ENCODE results near the gene NTSR1. TPM values are rescaled to one million over a fixed set of nuclear protein-coding genes. Genes with fewer than 3 reads are reported as not detected.

The NTSR1 gene
- total and polyA plus RNA-seq, 11 donors = 0.01 to 0.32 (median 0.07) TPM; not detected in 7

- DNase-seq (no peak), ATAC-seq (peak; percentile 29 to 71 (median 38))
- Histone ChIP-seq H3K36me3 (peaks cover 0 to 47% (median 30%) of the 10 kb centered on the region in 9 donors), H3K4me1 (peaks cover 2 to 63% (median 36%) of the 10 kb centered on the region in 12 donors), H3K9me3 (no peaks in the 10 kb centered on the region), H3K4me3 (no peak overlapping the region), H3K27me3 (no peaks in the 10 kb centered on the region), H3K27ac (peak overlapping the region in 9 of 12 donors; percentile 14 to 68 (median 46))
- no peak for TF ChIP-seq POLR2A (IDR thresholded peaks at IDR 0.05)
- no peak for TF ChIP-seq CTCF (IDR thresholded peaks at IDR 0.05)
- 67 to 79% (median 74%) methylated on average over 16 to 22 of the region's 22 CpGs for WGBS, 4 donors
- intact Hi-C loops (cut with DNase I) = loop anchor here in 1 of 10 donors (10.0 kb wide), 1 partner anchor 497 kb away; the partner anchor contains the start of gene ADRM1
Observed at GRCh38 chr20:62802026-62802712, 93.5 kb downstream of the NTSR1 start.

- WGBS, 4 donors = 21 to 42% (median 29%) methylated on average over 14 to 25 of the region's 25 CpGs
- no peaks in the 10 kb centered on the region for H3K9me3 ChIP-seq
- peaks cover 0 to 54% (median 31%) of the 10 kb centered on the region in 9 donors for H3K36me3 ChIP-seq
- peak overlapping the region in 11 of 12 donors; percentile 80 to 95 (median 91) for H3K27ac ChIP-seq
- no peaks in the 10 kb centered on the region for H3K27me3 ChIP-seq
- peaks cover 0 to 67% (median 40%) of the 10 kb centered on the region in 12 donors for H3K4me1 ChIP-seq
- no peak for ATAC-seq
- no peak for DNase-seq
- peak overlapping the region; percentile 75 to 100 (median 96) for H3K4me3 ChIP-seq
- intact Hi-C loops (cut with DNase I) = loop anchor here in 1 of 10 donors (10.0 kb wide), 1 partner anchor 499 kb away; the partner anchor contains the start of gene ADRM1
- TF ChIP-seq CTCF (IDR thresholded peaks at IDR 0.05) (no peak), POLR2A (IDR thresholded peaks at IDR 0.05) (no peak)
Observed at GRCh38 chr20:62804021-62804626, 95.5 kb downstream of the NTSR1 start.

GRCh38 chr20:62804627-62805154 lies 96.1 kb downstream of the NTSR1 start, which contains the start of gene OGFR:
OGFR (plus strand) TSS chr20:62804835; CDS start chr20:62804860, 25 bp downstream.
- DNase-seq = peak; percentile 65 to 86 (median 78)
- peak in 3 of 4 donors; percentile 16 to 50 (median 30) for ATAC-seq
- 0 to 1% methylated on average over 72 to 73 of the region's 77 CpGs; no CpG with 5 or more reads in 2 of the 4 donors for WGBS, 4 donors

More at GRCh38 chr20:62804627-62805154, 96.1 kb downstream of the NTSR1 start, which contains the start of gene OGFR:
- Histone ChIP-seq H3K36me3 (peaks cover 0 to 54% (median 31%) of the 10 kb centered on the region in 9 donors), H3K4me3 (peak within 1 kb of the TSS; percentile 75 to 100 (median 96)), H3K27ac (peak within 1 kb of the TSS; percentile 63 to 95 (median 90)), H3K27me3 (no peaks in the 10 kb centered on the region), H3K9me3 (no peaks in the 10 kb centered on the region), H3K4me1 (peaks cover 0 to 67% (median 40%) of the 10 kb centered on the region in 12 donors)
- intact Hi-C loops (cut with DNase I) = loop anchor here in 7 of 10 donors (1.0 to 10.0 kb wide), 7 partner anchors 127 to 500 kb away; partner anchors contain the start of gene ADRM1 (in 1 of the 7)
- TF ChIP-seq CTCF (IDR thresholded peaks at IDR 0.05) (no peak), POLR2A (IDR thresholded peaks at IDR 0.05) (peak in 1 of 2 donors; percentile 61)

Data from heart left ventricle (tissue), 16 donors.